ENCODE measurements around the gene TNFRSF13B.
"Not testable (repeated sequence)": the region's sequence is repeated elsewhere in the genome, so short reads cannot be mapped to it uniquely, and the experiment has no call there.

TNFRSF13B gene

GRCh38 chr17:16906680-16907079 is 65.2 kb downstream of the TNFRSF13B start:
- DNase-seq: no peak

GRCh38 chr17:16905593-16906191 is 66.2 kb downstream of the TNFRSF13B start:
- no peak for DNase-seq

GRCh38 chr17:16903070-16903469 is 68.8 kb downstream of the TNFRSF13B start:
- DNase-seq: not testable (repeated sequence)

GRCh38 chr17:16900288-16900882 is 71.5 kb downstream of the TNFRSF13B start:
- DNase-seq: no peak

DNA sequence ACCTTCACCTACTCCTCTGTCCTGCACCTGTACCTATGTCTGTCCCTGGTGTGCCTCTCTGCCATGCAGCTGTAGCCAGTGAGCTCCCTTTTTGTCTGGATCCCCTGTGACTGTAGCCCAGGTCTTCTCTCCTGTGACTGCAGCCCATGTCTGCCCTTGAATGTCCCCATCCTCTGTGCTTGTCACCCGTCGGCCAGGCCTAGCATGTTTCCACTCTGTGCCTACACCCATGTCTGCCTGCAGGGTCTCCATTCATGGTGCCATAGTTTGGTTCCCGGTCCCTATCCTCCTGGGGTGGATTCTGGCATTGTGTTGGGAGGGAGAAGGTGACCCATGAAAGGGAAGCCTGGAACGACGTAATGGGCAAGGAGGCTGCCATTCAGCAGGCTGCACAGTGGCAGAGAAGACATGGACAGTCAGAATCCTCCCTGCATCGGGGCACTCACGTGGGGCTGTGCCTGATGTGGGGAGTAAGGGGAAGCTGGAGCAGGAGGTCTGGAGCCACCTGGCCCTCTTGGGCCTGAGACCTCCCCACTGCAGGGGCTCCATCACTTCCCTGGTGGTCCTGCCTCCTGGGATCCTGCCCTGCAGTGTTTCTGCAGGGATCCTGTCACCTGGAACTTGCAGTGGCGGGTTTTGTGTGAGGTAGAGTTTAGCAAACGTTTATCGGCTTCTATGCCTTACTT is 74.6 kb downstream of the TNFRSF13B start:
- DNase-seq: not testable (repeated sequence)

DNA sequence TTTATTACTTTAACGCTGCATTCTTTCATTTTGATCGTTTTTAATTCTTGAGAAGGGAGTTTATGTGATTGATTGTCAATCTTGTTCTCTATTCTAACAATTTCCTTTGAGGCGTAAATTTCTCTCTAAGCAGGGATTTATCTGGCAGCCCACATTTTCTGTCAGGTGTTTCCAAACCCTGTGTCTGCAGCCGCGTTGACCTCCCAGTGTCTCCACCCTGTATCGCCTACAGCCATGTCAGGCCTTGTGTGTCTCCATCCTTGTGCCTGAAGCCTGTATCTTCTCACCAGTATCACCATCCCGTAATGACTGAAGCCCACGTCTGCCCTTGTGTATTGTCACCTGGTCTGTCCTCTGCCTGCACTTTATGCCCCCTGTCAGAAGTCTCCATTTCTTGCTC is 75.7 kb downstream of the TNFRSF13B start:
- not testable (repeated sequence) for DNase-seq

DNA sequence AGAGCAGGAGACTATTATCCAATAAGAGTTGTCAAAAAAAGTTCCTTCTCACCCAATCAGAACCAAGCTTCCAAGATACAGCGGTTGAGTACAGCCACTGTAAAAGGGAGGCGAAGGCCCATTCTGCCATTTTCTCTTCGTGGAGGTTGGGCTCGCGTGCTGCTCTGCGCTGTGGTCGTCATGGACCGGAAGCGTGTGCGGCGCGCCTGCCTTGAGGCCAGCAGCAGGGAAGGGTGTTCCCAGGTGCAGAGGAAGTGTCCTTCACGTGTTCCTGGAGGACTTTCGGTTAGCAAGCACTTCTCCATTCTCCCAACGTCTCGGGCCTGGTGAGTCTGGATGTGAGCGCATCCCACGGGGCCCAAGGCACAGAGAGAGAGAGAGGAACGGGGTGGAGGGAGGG is 78.4 kb downstream of the TNFRSF13B start:
- not testable (repeated sequence) for DNase-seq

GRCh38 chr17:16892876-16893454 is 79.0 kb downstream of the TNFRSF13B start:
- not testable (repeated sequence) for DNase-seq

GRCh38 chr17:16889088-16889465 is 82.8 kb downstream of the TNFRSF13B start:
- DNase-seq: no peak
